ENCODE measurements around the gene MAD1L1.

MAD1L1 gene

GRCh38 chr7:2266911-2267310 is 34.2 kb upstream of the MAD1L1 start:
- H3K27ac ChIP-seq, result no peak overlapping the region
- no peak for TF ChIP-seq CTCF (conservative IDR thresholded peaks at IDR 0.05)

DNA sequence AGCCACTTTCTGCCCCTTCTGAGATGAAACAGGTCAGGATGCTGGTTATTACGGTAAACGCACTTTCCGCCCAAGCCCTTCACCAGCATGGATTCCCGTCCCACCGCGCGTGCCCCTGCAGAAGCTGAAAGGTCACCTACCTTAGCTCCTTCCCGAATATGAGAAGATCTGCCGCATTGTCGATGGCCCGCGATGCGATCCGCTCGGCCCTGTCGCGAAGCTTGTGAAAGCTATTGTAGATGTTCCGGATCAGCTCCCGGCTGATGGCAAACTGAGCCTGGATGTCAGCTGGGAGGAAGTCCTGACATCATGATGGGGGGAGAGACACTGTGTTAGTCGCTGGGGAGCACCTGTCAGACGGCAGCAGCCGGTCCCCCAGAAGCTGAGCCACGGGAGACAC is 31.4 kb upstream of the MAD1L1 start:
- H3K27ac ChIP-seq, result no peak overlapping the region
- no peak for TF ChIP-seq CTCF (conservative IDR thresholded peaks at IDR 0.05)

DNA sequence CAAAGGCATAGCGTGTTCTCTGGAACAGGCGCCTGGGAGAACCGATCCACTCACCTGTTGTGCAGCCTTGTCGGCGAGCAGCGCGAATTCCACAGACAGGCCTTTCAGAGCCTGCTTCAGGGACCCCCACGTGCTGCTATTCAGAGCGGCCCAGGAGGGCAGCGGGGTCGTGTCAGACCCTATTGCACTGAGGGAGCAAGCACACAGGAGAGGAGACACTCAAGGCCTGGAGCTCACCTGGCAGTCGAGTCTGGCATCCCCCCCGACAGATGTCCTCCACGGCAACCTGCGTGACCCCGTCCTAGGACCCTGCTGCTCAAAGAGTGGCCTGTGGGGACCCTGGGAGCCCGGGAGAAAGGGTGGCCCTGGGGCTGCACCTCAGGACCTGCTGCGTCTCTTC is 30.4 kb upstream of the MAD1L1 start:
- no peak for TF ChIP-seq CTCF (conservative IDR thresholded peaks at IDR 0.05)
- no peak overlapping the region for H3K27ac ChIP-seq

GRCh38 chr7:2261611-2262010 is 28.9 kb upstream of the MAD1L1 start:
- no peak for TF ChIP-seq CTCF (conservative IDR thresholded peaks at IDR 0.05)
- H3K27ac ChIP-seq, result peak overlapping the region; percentile 21; the same call in 1 of the 2 replicates

GRCh38 chr7:2260820-2261219 is 28.1 kb upstream of the MAD1L1 start:
- TF ChIP-seq CTCF (conservative IDR thresholded peaks at IDR 0.05), result no peak
- H3K27ac ChIP-seq, result peak overlapping the region; percentile 21; the same call in 1 of the 2 replicates

GRCh38 chr7:2259480-2259879 is 26.7 kb upstream of the MAD1L1 start:
- no peak for TF ChIP-seq CTCF (conservative IDR thresholded peaks at IDR 0.05)
- H3K27ac ChIP-seq, result no peak overlapping the region

DNA sequence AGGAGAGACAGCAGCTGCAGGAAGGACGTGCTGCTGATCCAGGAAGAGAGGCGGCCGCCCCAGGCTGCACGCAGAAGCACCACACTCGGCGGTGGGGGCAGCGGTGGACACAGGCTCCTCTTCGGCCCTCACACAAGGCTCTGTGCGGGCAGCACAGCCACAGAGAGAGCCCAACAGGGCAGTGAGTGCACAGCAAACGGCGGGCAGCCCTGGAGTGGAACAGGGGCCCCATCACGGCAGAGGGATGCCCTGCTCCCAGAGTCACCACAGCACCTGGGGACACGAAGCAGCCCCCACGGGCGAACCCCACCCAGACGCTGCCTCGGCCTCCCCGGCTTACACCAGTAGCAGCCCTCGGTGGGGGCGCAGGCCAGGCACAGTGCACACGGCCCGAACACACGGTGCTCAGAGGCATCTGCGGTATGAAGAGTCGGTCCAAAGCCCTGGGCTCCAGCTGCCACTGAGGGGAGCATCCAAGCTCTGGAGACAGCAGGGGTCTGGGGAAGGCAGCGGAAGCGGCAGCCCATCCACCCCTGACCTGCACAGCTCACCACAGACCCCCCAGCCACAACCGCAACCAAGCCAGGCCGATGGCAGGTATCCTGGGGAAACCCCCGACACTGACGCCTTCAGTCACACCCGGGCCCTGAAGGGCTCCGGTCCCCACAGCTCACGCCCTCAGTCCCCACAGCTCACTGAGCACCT is 26.1 kb upstream of the MAD1L1 start:
- no peak overlapping the region for H3K27ac ChIP-seq
- TF ChIP-seq CTCF (conservative IDR thresholded peaks at IDR 0.05), result no peak
